Stomach (tissue), 9 donors: ENCODE data around the gene SH3RF3. TPM values are rescaled to one million over a fixed set of nuclear protein-coding genes. Genes with fewer than 3 reads are reported as not detected.

Experiments used
- DNase-seq, 2 donors: peaks; one replicate each; pipeline versions ENCODE4 v3.0.0 to v3.0.0-alpha.2; 2013 to 2019
- H3K27ac ChIP-seq, 5 donors: fragments of 200-600 bp in 4 of 5; sonication (generic) in 4 of 5; one replicate each; pipeline ENCODE4 v1.5.1; 2013 to 2019; ENCODE audit warnings: mild to moderate bottlenecking in 1 of 5, moderate library complexity in 1 of 5
- H3K27me3 ChIP-seq, 3 donors: fragments of 200-600 bp; sonication (generic); one replicate each; pipeline ENCODE4 v1.5.1; 2017 to 2019; ENCODE audit warnings: mixed run types in 1 of 3
- H3K36me3 ChIP-seq, 4 donors: fragments of 200-600 bp; sonication (generic); 1 replicate in 3 of 4; 2 replicates in 1 of 4; pipeline ENCODE4 v1.5.1; 2016 to 2019
- H3K4me1 ChIP-seq, 4 donors: fragments of 200-600 bp; sonication (generic); one replicate each; pipeline ENCODE4 v1.5.1; 2016 to 2019
- H3K4me3 ChIP-seq, 4 donors: fragments of 200-600 bp; sonication (generic) in 3 of 4; one replicate each; pipeline ENCODE4 v1.5.1; 2016 to 2019; ENCODE audit warnings: mild to moderate bottlenecking in 1 of 4
- H3K9me3 ChIP-seq, 4 donors: fragments of 200-600 bp; sonication (generic); one replicate each; pipeline ENCODE4 v1.5.1; 2016 to 2019
- CTCF ChIP-seq, 7 experiments: fragments of 450-650 bp in 4 of 7; fragments of 200-600 bp in 3 of 7; sonication (generic) in 3 of 7; IDR thresholded peaks; one replicate each; pipeline ENCODE4 v1.5.1; 2016 to 2019; ENCODE audit warnings: antibody characterized with exemption in 7 of 7, control low read depth in 2 of 7, mild to moderate bottlenecking in 1 of 7
- EP300 ChIP-seq: sonication (generic); formaldehyde crosslinking; IDR thresholded peaks from one replicate; pipeline ENCODE4 v1.6.1; 2017; ENCODE audit warnings: antibody characterized with exemption
- POLR2A ChIP-seq, 4 donors: fragments of 450-650 bp; IDR thresholded peaks; one replicate each; pipeline ENCODE4 v1.6.1; 2016; ENCODE audit warnings: antibody characterized with exemption in 4 of 4, control low read depth in 2 of 4, mild to moderate bottlenecking in 1 of 4, moderate library complexity in 1 of 4
- POLR2AphosphoS5 ChIP-seq, 3 donors: sonication (generic); formaldehyde crosslinking; IDR thresholded peaks; one replicate each; pipeline ENCODE4 v1.6.1; 2016; ENCODE audit warnings: antibody characterized with exemption in 3 of 3
- WGBS, 5 donors: extraction: QIAGEN DNeasy Blood & Tissue Kit in 3 of 5; methylation state at CpG; one replicate each; pipeline versions ENCODE4 v1.1.5 to v1.1.7; 2013 to 2018; 5-methylcytosine and 5-hydroxymethylcytosine counted together
- intact Hi-C: fragments of 100-400 bp; cut with DNase I; formaldehyde crosslinking; loops from one replicate; pipeline ENCODE4 v1.15.1; 2023; ENCODE audit warnings: low total_unique reads
- polyA plus RNA-seq, 3 donors: library from polyadenylated mRNA; stranded (reverse); fragments of 200-250 nt; gene quantifications; one replicate each; pipeline ENCODE4 v1.2.3, GENCODE V29; 2013
- total RNA-seq, 5 donors: library from RNA; depleted of rRNA; stranded (reverse); fragments of >200 nt; gene quantifications; one replicate each; pipeline versions ENCODE4 v1.1.0 to v1.2.3, GENCODE V29; 2014 to 2016
- donor health status: healthy with polysubstance abuse.
- donor health status: Bipolar disorder and iron deficiency.
- donor health status: healthy.

SH3RF3 gene
- total and polyA plus RNA-seq, 8 donors, result 0.87 to 11.1 (median 4.4) TPM

GRCh38 chr2:109438146-109438545, 309.1 kb downstream of the SH3RF3 start:
- DNase-seq, result no peak
- H3K4me1 ChIP-seq, result peaks cover 10 to 16% (median 12%) of the 10 kb centered on the region in 4 donors
- no peak overlapping the region for H3K4me3 ChIP-seq
- H3K27me3 ChIP-seq, result no peaks in the 10 kb centered on the region
- peak overlapping the region in 2 of 5 donors; percentile 48 to 62 for H3K27ac ChIP-seq
- intact Hi-C loops, result no loop called here
- peaks cover 0 to 25% (median 6%) of the 10 kb centered on the region in 4 donors for H3K36me3 ChIP-seq
- peaks cover 0 to 19% (median 7%) of the 10 kb centered on the region in 4 donors for H3K9me3 ChIP-seq
- WGBS, 5 donors, result 78 to 100% (median 96%) methylated on average over 1 of the region's 1 CpG
- TF ChIP-seq POLR2A (IDR thresholded peaks at IDR 0.05) (no peak), CTCF (IDR thresholded peaks at IDR 0.05) (no peak), POLR2AphosphoS5 (IDR thresholded peaks at IDR 0.05) (no peak), EP300 (no peak)

GRCh38 chr2:109438773-109439389, 309.9 kb downstream of the SH3RF3 start:
- intact Hi-C loops, result no loop called here
- DNase-seq, result no peak
- no peak overlapping the region for H3K4me3 ChIP-seq
- H3K36me3 ChIP-seq, result peaks cover 0 to 25% (median 6%) of the 10 kb centered on the region in 4 donors
- H3K27me3 ChIP-seq, result no peaks in the 10 kb centered on the region
- peaks cover 10 to 16% (median 12%) of the 10 kb centered on the region in 4 donors for H3K4me1 ChIP-seq
- peaks cover 0 to 23% (median 8%) of the 10 kb centered on the region in 4 donors for H3K9me3 ChIP-seq
- H3K27ac ChIP-seq, result peak overlapping the region in 1 of 5 donors; percentile 48
- WGBS, 5 donors, result 41 to 64% (median 61%) methylated on average over 7 to 8 of the region's 8 CpGs
- TF ChIP-seq EP300 (no peak), POLR2A (IDR thresholded peaks at IDR 0.05) (no peak), CTCF (IDR thresholded peaks at IDR 0.05) (no peak), POLR2AphosphoS5 (IDR thresholded peaks at IDR 0.05) (peak in 1 of 3 donors; percentile 14)

GRCh38 chr2:109439390-109439786, 310.4 kb downstream of the SH3RF3 start:
- Histone ChIP-seq H3K36me3 (peaks cover 0 to 21% (median 6%) of the 10 kb centered on the region in 4 donors), H3K9me3 (peaks cover 0 to 23% (median 10%) of the 10 kb centered on the region in 4 donors), H3K27ac (no peak overlapping the region), H3K4me3 (no peak overlapping the region), H3K4me1 (peaks cover 10 to 16% (median 12%) of the 10 kb centered on the region in 4 donors), H3K27me3 (no peaks in the 10 kb centered on the region)
- DNase-seq, result no peak
- TF ChIP-seq EP300 (no peak), POLR2A (IDR thresholded peaks at IDR 0.05) (no peak), CTCF (IDR thresholded peaks at IDR 0.05) (no peak), POLR2AphosphoS5 (IDR thresholded peaks at IDR 0.05) (no peak)
- intact Hi-C loops, result no loop called here
- WGBS, 5 donors, result 59 to 82% (median 66%) methylated on average over 4 of the region's 4 CpGs

GRCh38 chr2:109439986-109440385, 311.0 kb downstream of the SH3RF3 start:
- peaks cover 0 to 23% (median 12%) of the 10 kb centered on the region in 4 donors for H3K9me3 ChIP-seq
- no peak overlapping the region for H3K4me3 ChIP-seq
- peaks cover 0 to 20% (median 6%) of the 10 kb centered on the region in 4 donors for H3K36me3 ChIP-seq
- H3K27ac ChIP-seq, result no peak overlapping the region
- no peak for TF ChIP-seq POLR2A (IDR thresholded peaks at IDR 0.05)
- no peak for TF ChIP-seq EP300
- TF ChIP-seq CTCF (IDR thresholded peaks at IDR 0.05), result no peak
- no peak for TF ChIP-seq POLR2AphosphoS5 (IDR thresholded peaks at IDR 0.05)
- WGBS, 5 donors, result 91 to 97% (median 95%) methylated on average over 7 of the region's 7 CpGs
- peaks cover 10 to 16% (median 12%) of the 10 kb centered on the region in 4 donors for H3K4me1 ChIP-seq
- H3K27me3 ChIP-seq, result no peaks in the 10 kb centered on the region
- DNase-seq, result no peak
- intact Hi-C loops, result no loop called here
